AG10803 (cell line): ENCODE data around the gene ZNF532.
A peak's percentile ranks its signal among the peaks of the same experiment; 100 is the strongest.

Experiments
- DNase-seq: peaks from one replicate; pipeline ENCODE4 v3.0.0; 2010; ENCODE audit warnings: low read depth
- H3K4me3 ChIP-seq: 2 replicates; pipeline ENCODE4 v1.5.1; 2011; ENCODE audit warnings: mild to moderate bottlenecking, low read length, control low read depth
- CTCF ChIP-seq: conservative IDR thresholded peaks from 2 replicates; pipeline ENCODE4 v1.5.1; 2011; ENCODE audit warnings: mild to moderate bottlenecking, low read length, control low read depth, inconsistent platforms

Gene ZNF532

GRCh38 chr18:58941426-58942099 is 76.9 kb downstream of the ZNF532 start:
- no peak for TF ChIP-seq CTCF
- H3K4me3 ChIP-seq = no peak overlapping the region
- no peak for DNase-seq

- no peak overlapping the region for H3K4me3 ChIP-seq
- no peak for TF ChIP-seq CTCF
- no peak for DNase-seq
Observed at GRCh38 chr18:58943896-58944295, 79.2 kb downstream of the ZNF532 start.

- no peak for TF ChIP-seq CTCF
- no peak overlapping the region for H3K4me3 ChIP-seq
- DNase-seq = no peak
Observed at GRCh38 chr18:58947136-58947732, 82.6 kb downstream of the ZNF532 start.

- H3K4me3 ChIP-seq = no peak overlapping the region
- no peak for TF ChIP-seq CTCF
- no peak for DNase-seq
Observed at GRCh38 chr18:58949031-58949430, 84.4 kb downstream of the ZNF532 start.

GRCh38 chr18:58951986-58952702 is 87.5 kb downstream of the ZNF532 start:
- no peak for DNase-seq
- TF ChIP-seq CTCF = no peak
- H3K4me3 ChIP-seq = no peak overlapping the region

- no peak for TF ChIP-seq CTCF
- no peak overlapping the region for H3K4me3 ChIP-seq
- DNase-seq = peak; percentile 63
Observed at GRCh38 chr18:58952858-58953257, 88.2 kb downstream of the ZNF532 start.

- no peak overlapping the region for H3K4me3 ChIP-seq
- no peak for TF ChIP-seq CTCF
- no peak for DNase-seq
Observed at GRCh38 chr18:58953627-58954026, 89.0 kb downstream of the ZNF532 start.
